Tibial nerve (tissue), 4 donors: ENCODE measurements around the gene SCCPDH. TPM values are rescaled to one million over a fixed set of nuclear protein-coding genes. Genes with fewer than 3 reads are reported as not detected.
"Not testable (repeated sequence)": the region's sequence is repeated elsewhere in the genome, so short reads cannot be mapped to it uniquely, and the experiment has no call there.

Source experiments
- DNase-seq, 2 donors: peaks; one replicate each; pipeline ENCODE4 v3.0.0-alpha.2; 2019; ENCODE audit warnings: low spot score in 2 of 2
- H3K27ac ChIP-seq, 4 donors: fragments of 200-600 bp; sonication (generic) in 3 of 4; one replicate each; pipeline ENCODE4 v1.5.1; 2017 to 2019; ENCODE audit warnings: mild to moderate bottlenecking in 1 of 4
- H3K27me3 ChIP-seq, 2 donors: fragments of 200-600 bp; sonication (generic) in 1 of 2; one replicate each; pipeline versions ENCODE4 v1.5.1 to v1.6.0; 2017 to 2019
- H3K36me3 ChIP-seq, 3 donors: fragments of 200-600 bp; sonication (generic); one replicate each; pipeline ENCODE4 v1.5.1; 2018 to 2019
- H3K4me1 ChIP-seq, 4 donors: fragments of 200-600 bp; sonication (generic) in 3 of 4; one replicate each; pipeline ENCODE4 v1.5.1; 2017 to 2019
- H3K4me3 ChIP-seq, 4 donors: fragments of 200-600 bp; sonication (generic) in 3 of 4; one replicate each; pipeline ENCODE4 v1.5.1; 2017 to 2019; ENCODE audit warnings: mild to moderate bottlenecking in 1 of 4, moderate library complexity in 1 of 4
- H3K9me3 ChIP-seq, 4 donors: fragments of 200-600 bp; sonication (generic) in 3 of 4; one replicate each; pipeline ENCODE4 v1.5.1; 2017 to 2019
- EP300 ChIP-seq, 2 donors: sonication (generic); formaldehyde crosslinking; IDR thresholded peaks; one replicate each; pipeline ENCODE4 v1.6.1; 2017; ENCODE audit warnings: antibody characterized with exemption in 2 of 2, mild to moderate bottlenecking in 1 of 2
- POLR2A ChIP-seq, 2 donors: fragments of 450-650 bp; IDR thresholded peaks; one replicate each; pipeline ENCODE4 v1.6.1; 2017; ENCODE audit warnings: antibody characterized with exemption in 2 of 2, mild to moderate bottlenecking in 2 of 2, moderate library complexity in 2 of 2
- WGBS, 2 donors: methylation state at CpG; one replicate each; pipeline ENCODE4 v1.1.5; 2018; 5-methylcytosine and 5-hydroxymethylcytosine counted together
- total RNA-seq, 4 donors: library from RNA; depleted of rRNA; stranded (reverse); fragments of >200 nt; gene quantifications; one replicate each; pipeline ENCODE4 v1.1.0, GENCODE V29; 2016
- TF ChIP-seq, protein P1 (sequence below), 5 experiments: fragments of 200-600 bp in 3 of 5; fragments of 450-650 bp in 2 of 5; sonication (generic) in 3 of 5; IDR thresholded peaks; one replicate each; pipeline ENCODE4 v1.5.1; 2016 to 2019; ENCODE audit warnings: antibody characterized with exemption in 5 of 5, mild to moderate bottlenecking in 3 of 5, moderate library complexity in 2 of 5

SCCPDH gene
- total RNA-seq, 4 donors from 2014 or later: 61.2 to 109 (median 74.6) TPM

DNA sequence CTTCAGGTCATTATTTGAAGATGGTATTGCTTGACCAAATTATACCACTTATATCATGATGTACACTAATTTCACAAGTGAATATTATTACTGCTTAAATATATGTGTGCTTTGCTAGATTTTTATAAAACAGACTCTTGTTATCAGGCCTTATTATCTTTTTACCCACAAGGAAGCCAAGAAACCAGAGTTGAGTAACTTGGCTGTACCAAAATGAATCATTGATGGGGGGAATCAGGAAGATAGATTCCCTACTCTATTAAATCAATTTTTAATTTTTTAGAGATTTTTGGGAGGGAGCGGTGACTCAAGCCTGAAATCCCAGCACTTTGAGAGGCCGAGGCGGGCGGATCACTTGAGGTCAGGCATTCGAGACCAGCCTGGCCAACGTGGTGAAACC lies 16.0 kb upstream of the SCCPDH start:
- DNase-seq: no peak
- no peaks in the 10 kb centered on the region for H3K36me3 ChIP-seq
- H3K9me3 ChIP-seq: no peaks in the 10 kb centered on the region
- H3K27ac ChIP-seq: no peak overlapping the region
- WGBS, 2 donors: 89 to 90% methylated on average over 6 of the region's 6 CpGs
- no peak overlapping the region for H3K4me3 ChIP-seq
- H3K4me1 ChIP-seq: no peaks in the 10 kb centered on the region
- no peaks in the 10 kb centered on the region for H3K27me3 ChIP-seq
- TF ChIP-seq POLR2A (IDR thresholded peaks at IDR 0.05): no peak
- TF ChIP-seq, protein P1, sequence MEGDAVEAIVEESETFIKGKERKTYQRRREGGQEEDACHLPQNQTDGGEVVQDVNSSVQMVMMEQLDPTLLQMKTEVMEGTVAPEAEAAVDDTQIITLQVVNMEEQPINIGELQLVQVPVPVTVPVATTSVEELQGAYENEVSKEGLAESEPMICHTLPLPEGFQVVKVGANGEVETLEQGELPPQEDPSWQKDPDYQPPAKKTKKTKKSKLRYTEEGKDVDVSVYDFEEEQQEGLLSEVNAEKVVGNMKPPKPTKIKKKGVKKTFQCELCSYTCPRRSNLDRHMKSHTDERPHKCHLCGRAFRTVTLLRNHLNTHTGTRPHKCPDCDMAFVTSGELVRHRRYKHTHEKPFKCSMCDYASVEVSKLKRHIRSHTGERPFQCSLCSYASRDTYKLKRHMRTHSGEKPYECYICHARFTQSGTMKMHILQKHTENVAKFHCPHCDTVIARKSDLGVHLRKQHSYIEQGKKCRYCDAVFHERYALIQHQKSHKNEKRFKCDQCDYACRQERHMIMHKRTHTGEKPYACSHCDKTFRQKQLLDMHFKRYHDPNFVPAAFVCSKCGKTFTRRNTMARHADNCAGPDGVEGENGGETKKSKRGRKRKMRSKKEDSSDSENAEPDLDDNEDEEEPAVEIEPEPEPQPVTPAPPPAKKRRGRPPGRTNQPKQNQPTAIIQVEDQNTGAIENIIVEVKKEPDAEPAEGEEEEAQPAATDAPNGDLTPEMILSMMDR (IDR thresholded peaks at IDR 0.05): no peak
- TF ChIP-seq EP300 (IDR thresholded peaks at IDR 0.05): no peak

DNA sequence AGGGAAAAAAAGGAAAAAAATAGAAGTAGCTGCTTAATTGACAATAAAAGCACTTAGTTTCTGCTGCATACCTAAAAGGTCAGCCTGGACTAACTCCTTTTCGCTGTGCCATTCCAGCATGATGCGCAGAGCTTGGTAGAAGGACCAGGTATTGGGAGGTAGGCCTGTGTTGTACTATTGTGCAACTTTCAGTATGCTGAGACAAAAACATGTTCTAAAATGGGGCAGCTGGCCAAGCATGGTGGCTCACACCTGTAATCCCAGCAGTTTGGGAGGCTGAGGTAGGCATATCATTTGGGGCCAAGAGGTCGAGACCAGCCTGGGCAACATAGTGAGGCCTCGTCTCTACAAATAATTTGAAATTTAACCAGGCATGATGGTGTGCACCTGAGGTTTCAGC lies 15.0 kb upstream of the SCCPDH start:
- no peaks in the 10 kb centered on the region for H3K36me3 ChIP-seq
- WGBS, 2 donors: 91 to 99% methylated on average over 4 of the region's 4 CpGs
- H3K4me3 ChIP-seq: no peak overlapping the region
- TF ChIP-seq, protein P1 (IDR thresholded peaks at IDR 0.05): no peak
- TF ChIP-seq POLR2A (IDR thresholded peaks at IDR 0.05) (no peak), EP300 (IDR thresholded peaks at IDR 0.05) (no peak)
- H3K27ac ChIP-seq: no peak overlapping the region
- H3K9me3 ChIP-seq: no peaks in the 10 kb centered on the region
- no peaks in the 10 kb centered on the region for H3K27me3 ChIP-seq
- no peaks in the 10 kb centered on the region for H3K4me1 ChIP-seq
- no peak for DNase-seq

DNA sequence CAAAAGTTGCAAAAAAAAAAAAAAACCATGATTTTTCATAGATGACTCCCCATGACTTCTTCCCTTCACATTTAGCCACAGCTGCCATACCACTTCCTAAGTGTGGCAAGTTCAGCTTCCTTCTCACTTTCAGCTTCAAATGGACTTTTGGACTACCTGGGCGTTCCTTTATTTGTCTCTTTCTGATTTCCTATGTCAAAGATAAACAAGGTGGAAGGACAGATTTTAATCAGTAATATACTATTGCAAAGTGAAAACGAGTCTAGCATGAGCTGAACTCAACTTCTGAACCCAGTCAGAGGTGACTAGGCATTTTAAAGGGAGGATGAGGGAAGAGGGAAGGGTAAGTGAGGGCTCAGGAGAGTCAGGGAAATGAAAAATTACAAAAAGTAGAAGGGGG lies 14.4 kb upstream of the SCCPDH start:
- H3K27me3 ChIP-seq: no peaks in the 10 kb centered on the region
- WGBS, 2 donors: 46 to 53% methylated on average over 2 of the region's 2 CpGs

DNA sequence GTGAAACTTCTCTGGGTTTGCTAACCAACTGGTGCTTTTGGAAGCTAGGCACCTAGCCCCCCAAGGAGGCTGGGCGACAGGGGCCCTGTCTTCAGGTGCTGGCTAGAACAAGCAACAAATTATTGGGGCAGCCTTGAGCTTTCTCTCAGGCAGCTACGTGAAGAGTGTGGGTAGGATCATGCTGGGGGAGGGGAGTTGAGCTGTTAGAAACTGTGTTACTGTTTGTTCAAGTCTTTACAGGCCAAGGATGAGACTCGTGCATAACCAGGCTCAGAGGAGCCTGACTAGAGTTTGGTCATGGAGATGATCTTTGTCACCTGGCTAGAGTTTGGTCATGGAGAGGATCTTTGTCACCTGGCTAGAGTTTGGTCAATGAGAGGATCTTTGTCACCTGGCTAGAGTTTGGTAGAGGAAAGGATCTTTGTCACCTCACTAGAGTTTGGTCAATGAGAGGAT lies 12.6 kb upstream of the SCCPDH start:
- WGBS, 2 donors: 81 to 86% methylated on average over 3 of the region's 3 CpGs
- TF ChIP-seq EP300 (IDR thresholded peaks at IDR 0.05) (no peak), POLR2A (IDR thresholded peaks at IDR 0.05) (no peak)
- TF ChIP-seq, protein P1 (IDR thresholded peaks at IDR 0.05): no peak
- no peak overlapping the region for H3K4me3 ChIP-seq
- no peak for DNase-seq
- no peak overlapping the region for H3K27ac ChIP-seq
- H3K9me3 ChIP-seq: no peaks in the 10 kb centered on the region
- H3K4me1 ChIP-seq: no peaks in the 10 kb centered on the region
- H3K27me3 ChIP-seq: no peaks in the 10 kb centered on the region
- no peaks in the 10 kb centered on the region for H3K36me3 ChIP-seq

More for the DNA sequence above, 14.4 kb upstream of the SCCPDH start:
- no peaks in the 10 kb centered on the region for H3K36me3 ChIP-seq
- no peaks in the 10 kb centered on the region for H3K9me3 ChIP-seq
- H3K27ac ChIP-seq: no peak overlapping the region
- H3K4me3 ChIP-seq: no peak overlapping the region
- DNase-seq: no peak
- no peaks in the 10 kb centered on the region for H3K4me1 ChIP-seq
- TF ChIP-seq EP300 (IDR thresholded peaks at IDR 0.05): no peak
- no peak for TF ChIP-seq POLR2A (IDR thresholded peaks at IDR 0.05)
- TF ChIP-seq, protein P1 (IDR thresholded peaks at IDR 0.05): no peak

DNA sequence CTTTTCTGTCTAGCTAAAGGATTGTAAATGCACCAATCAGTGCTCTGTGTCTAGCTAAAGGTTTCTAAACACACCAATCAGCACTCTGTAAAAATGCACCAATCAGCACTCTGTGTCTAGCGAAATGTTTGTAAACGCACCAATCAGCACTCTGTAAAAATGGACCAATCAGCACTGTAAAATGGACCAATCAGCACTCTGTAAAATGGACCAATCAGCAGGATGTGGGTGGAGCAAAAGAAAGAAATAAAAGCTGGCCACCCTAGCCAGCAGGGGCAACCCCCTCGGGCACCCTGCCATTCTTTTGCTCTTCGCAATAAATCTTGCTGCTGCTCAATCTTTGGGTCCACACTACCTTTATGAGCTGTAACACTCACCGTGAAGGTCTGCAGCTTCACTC lies 11.8 kb upstream of the SCCPDH start:
- not testable (repeated sequence) for H3K9me3 ChIP-seq, DNase-seq, H3K4me1 ChIP-seq, H3K4me3 ChIP-seq, H3K36me3 ChIP-seq, H3K27ac ChIP-seq, H3K27me3 ChIP-seq
- WGBS, 2 donors: 93 to 94% methylated on average over 5 of the region's 5 CpGs

DNA sequence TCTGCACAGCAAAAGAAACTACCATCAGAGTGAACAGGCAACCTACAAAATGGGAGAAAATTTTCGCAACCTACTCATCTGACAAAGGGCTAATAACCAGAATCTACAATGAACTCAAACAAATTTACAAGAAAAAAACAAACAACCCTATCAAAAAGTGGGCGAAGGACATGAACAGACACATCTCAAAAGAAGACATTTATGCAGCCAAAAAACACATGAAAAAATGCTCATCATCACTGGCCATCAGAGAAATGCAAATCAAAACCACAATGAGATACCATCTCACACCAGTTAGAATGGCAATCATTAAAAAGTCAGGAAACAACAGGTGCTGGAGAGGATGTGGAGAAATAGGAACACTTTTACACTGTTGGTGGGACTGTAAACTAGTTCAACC lies 4.8 kb upstream of the SCCPDH start:
- H3K4me1 ChIP-seq, H3K36me3 ChIP-seq, H3K27me3 ChIP-seq, H3K4me3 ChIP-seq, H3K27ac ChIP-seq, DNase-seq: not testable (repeated sequence)
- peaks cover 0 to 12% (median 0%) of the 10 kb centered on the region in 4 donors for H3K9me3 ChIP-seq
- 80% methylated on average over 1 of the region's 2 CpGs; no CpG with 5 or more reads in 1 of the 2 donors for WGBS, 2 donors

DNA sequence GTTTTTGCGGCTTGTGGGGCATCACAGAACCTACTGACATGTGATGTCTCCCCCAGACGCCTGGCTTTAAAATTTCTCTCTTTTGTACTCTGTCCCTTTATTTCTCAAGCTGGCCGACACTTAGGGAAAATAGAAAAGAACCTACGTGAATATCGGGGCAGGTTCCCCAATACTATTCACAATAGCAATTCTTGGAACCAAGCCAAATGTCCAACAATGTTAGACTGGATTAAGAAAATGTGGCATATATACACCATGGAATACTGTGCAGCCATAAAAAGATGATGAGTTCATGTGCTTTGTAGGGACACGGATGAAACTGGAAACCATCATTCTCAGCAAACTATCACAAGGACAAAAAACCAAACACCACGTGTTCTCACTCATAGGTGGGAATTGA lies 3.4 kb upstream of the SCCPDH start:
- H3K4me1 ChIP-seq, H3K27ac ChIP-seq, H3K27me3 ChIP-seq, H3K4me3 ChIP-seq, DNase-seq, H3K36me3 ChIP-seq: not testable (repeated sequence)
- WGBS, 2 donors: 91 to 92% methylated on average over 7 of the region's 7 CpGs
- peaks cover 0 to 12% (median 0%) of the 10 kb centered on the region in 4 donors for H3K9me3 ChIP-seq
